Kidney epithelial cell (primary cell): ENCODE data around the gene LHFPL6. TPM values are rescaled to one million over a fixed set of nuclear protein-coding genes. Genes with fewer than 3 reads are reported as not detected.

ENCODE experiments used
- DNase-seq: peaks from one replicate; pipeline ENCODE4 v3.0.0-alpha.2; 2010; ENCODE audit warnings: low read depth
- H3K27me3 ChIP-seq: 2 replicates; pipeline ENCODE4 v1.6.0; 2011; ENCODE audit warnings: low read length; ENCODE audit not compliant: control insufficient read depth, insufficient read depth
- H3K36me3 ChIP-seq: 2 replicates; pipeline ENCODE4 v1.5.1; 2011; ENCODE audit warnings: low read length; ENCODE audit not compliant: control insufficient read depth, insufficient read depth
- H3K4me3 ChIP-seq: 2 replicates; pipeline ENCODE4 v1.5.1; 2011; ENCODE audit warnings: low read depth, mild to moderate bottlenecking, control low read depth, low read length
- CTCF ChIP-seq: IDR thresholded peaks from 2 replicates; pipeline ENCODE4 v1.5.1; 2011; ENCODE audit warnings: mild to moderate bottlenecking, moderate library complexity, low read length, control low read depth, inconsistent platforms; ENCODE audit not compliant: insufficient read depth, poor library complexity, severe bottlenecking
- total RNA-seq: library from RNA; depleted of rRNA; stranded (reverse); fragments of >200 nt; gene quantifications from 2 replicates; pipeline ENCODE4 v1.2.3, GENCODE V29; 2015

The LHFPL6 gene
- total RNA-seq, 1 donor from 2014 or later: 7.0 TPM

- Histone ChIP-seq H3K36me3 (no peaks in the 10 kb centered on the region), H3K4me3 (no peak overlapping the region), H3K27me3 (no peaks in the 10 kb centered on the region)
- DNase-seq: no peak
- TF ChIP-seq CTCF: no peak
Measured at GRCh38 chr13:39599842-39600241, 3.2 kb downstream of the LHFPL6 start.

GRCh38 chr13:39599012-39599411 is 4.0 kb downstream of the LHFPL6 start:
- TF ChIP-seq CTCF: no peak
- no peaks in the 10 kb centered on the region for H3K36me3 ChIP-seq
- no peaks in the 10 kb centered on the region for H3K27me3 ChIP-seq
- DNase-seq: no peak
- no peak overlapping the region for H3K4me3 ChIP-seq

- TF ChIP-seq CTCF: no peak
Measured at GRCh38 chr13:39597838-39598237, 5.2 kb downstream of the LHFPL6 start.

GRCh38 chr13:39596685-39597084 is 6.3 kb downstream of the LHFPL6 start:
- H3K4me3 ChIP-seq: no peak overlapping the region
- H3K36me3 ChIP-seq: no peaks in the 10 kb centered on the region
- no peaks in the 10 kb centered on the region for H3K27me3 ChIP-seq
- no peak for DNase-seq
- TF ChIP-seq CTCF: no peak

More at GRCh38 chr13:39597838-39598237, 5.2 kb downstream of the LHFPL6 start:
- Histone ChIP-seq H3K27me3 (no peaks in the 10 kb centered on the region), H3K4me3 (no peak overlapping the region), H3K36me3 (no peaks in the 10 kb centered on the region)
- no peak for DNase-seq

GRCh38 chr13:39596176-39596575 is 6.8 kb downstream of the LHFPL6 start:
- H3K27me3 ChIP-seq: no peaks in the 10 kb centered on the region
- no peak for TF ChIP-seq CTCF
- no peaks in the 10 kb centered on the region for H3K36me3 ChIP-seq
- no peak overlapping the region for H3K4me3 ChIP-seq
- no peak for DNase-seq

GRCh38 chr13:39590466-39591036 is 12.4 kb downstream of the LHFPL6 start:
- no peak for DNase-seq

More at GRCh38 chr13:39590466-39591036, 12.4 kb downstream of the LHFPL6 start:
- no peaks in the 10 kb centered on the region for H3K36me3 ChIP-seq
- H3K4me3 ChIP-seq: no peak overlapping the region
- no peak for TF ChIP-seq CTCF
- H3K27me3 ChIP-seq: no peaks in the 10 kb centered on the region
